Mesendoderm (in vitro differentiated cells): ENCODE measurements around the gene PPP1R7.

ENCODE experiments used
- DNase-seq: peaks from one replicate; pipeline ENCODE4 v3.0.0; 2013
- H2AK5ac ChIP-seq: 2 replicates; pipeline ENCODE4 v1.6.1; 2013; ENCODE audit warnings: low read length, inconsistent platforms
- H2BK120ac ChIP-seq: 2 replicates; pipeline ENCODE4 v1.6.1; 2013; ENCODE audit warnings: low read depth, mild to moderate bottlenecking, low read length, moderate library complexity, mixed read lengths
- H2BK15ac ChIP-seq: replicated peaks from 2 replicates; pipeline ENCODE4 v1.6.1; 2013; ENCODE audit warnings: low read depth, mild to moderate bottlenecking, moderate library complexity
- H2BK5ac ChIP-seq: 2 replicates; pipeline ENCODE4 v1.6.1; 2013; ENCODE audit warnings: low read length, inconsistent platforms
- H3K18ac ChIP-seq: 2 replicates; pipeline ENCODE4 v1.6.1; 2013; ENCODE audit warnings: mild to moderate bottlenecking, low read length, mixed read lengths
- H3K23ac ChIP-seq: one replicate; pipeline ENCODE4 v1.6.1; 2013; ENCODE audit warnings: low read length
- H3K27ac ChIP-seq: 2 replicates; pipeline ENCODE4 v1.5.1; 2013; ENCODE audit warnings: low read depth, mild to moderate bottlenecking, inconsistent platforms, low read length, moderate library complexity
- H3K27me3 ChIP-seq: 2 replicates; pipeline ENCODE4 v1.6.1; 2013; ENCODE audit warnings: low read length, control low read depth, mild to moderate bottlenecking, inconsistent platforms; ENCODE audit not compliant: insufficient read depth, poor library complexity
- H3K36me3 ChIP-seq: 2 replicates; pipeline ENCODE4 v1.6.1; 2013; ENCODE audit warnings: low read length, inconsistent platforms; ENCODE audit not compliant: control insufficient read depth, insufficient read depth
- H3K4ac ChIP-seq: one replicate; pipeline ENCODE4 v1.6.1; 2013; ENCODE audit warnings: low read depth, mild to moderate bottlenecking, low read length, moderate library complexity
- H3K4me1 ChIP-seq: 2 replicates; pipeline ENCODE4 v1.6.1; 2013; ENCODE audit warnings: low read depth, low read length, inconsistent platforms; ENCODE audit not compliant: control insufficient read depth
- H3K4me2 ChIP-seq: 2 replicates; pipeline ENCODE4 v1.6.1; 2013; ENCODE audit warnings: low read length
- H3K4me3 ChIP-seq: 2 replicates; pipeline ENCODE4 v1.5.1; 2013; ENCODE audit warnings: mild to moderate bottlenecking, low read length
- H3K56ac ChIP-seq: one replicate; pipeline ENCODE4 v1.6.1; 2013; ENCODE audit warnings: low read length
- H3K79me1 ChIP-seq: 2 replicates; pipeline ENCODE4 v1.6.1; 2013; ENCODE audit warnings: low read length, inconsistent platforms
- H3K79me2 ChIP-seq: 2 replicates; pipeline ENCODE4 v1.6.1; 2013; ENCODE audit warnings: mild to moderate bottlenecking, low read length; ENCODE audit not compliant: control insufficient read depth, insufficient read depth
- H3K9ac ChIP-seq: 2 replicates; pipeline ENCODE4 v1.6.1; 2013; ENCODE audit warnings: low read length, inconsistent platforms
- H4K5ac ChIP-seq: one replicate; pipeline ENCODE4 v1.6.1; 2013; ENCODE audit warnings: low read length
- H4K8ac ChIP-seq: one replicate; pipeline ENCODE4 v1.6.1; 2013; ENCODE audit warnings: low read depth, mild to moderate bottlenecking, control low read depth, low read length, moderate library complexity
- WGBS: extraction: QIAGEN DNeasy Blood & Tissue Kit; methylation state at CpG from one replicate; pipeline ENCODE4 v1.1.7; 2013; ENCODE audit warnings: low lambda C conversion rate, missing lambda C conversion rate; ENCODE audit not compliant: insufficient coverage; ENCODE audit errors: extremely low coverage; 5-methylcytosine and 5-hydroxymethylcytosine counted together

Gene PPP1R7

DNA sequence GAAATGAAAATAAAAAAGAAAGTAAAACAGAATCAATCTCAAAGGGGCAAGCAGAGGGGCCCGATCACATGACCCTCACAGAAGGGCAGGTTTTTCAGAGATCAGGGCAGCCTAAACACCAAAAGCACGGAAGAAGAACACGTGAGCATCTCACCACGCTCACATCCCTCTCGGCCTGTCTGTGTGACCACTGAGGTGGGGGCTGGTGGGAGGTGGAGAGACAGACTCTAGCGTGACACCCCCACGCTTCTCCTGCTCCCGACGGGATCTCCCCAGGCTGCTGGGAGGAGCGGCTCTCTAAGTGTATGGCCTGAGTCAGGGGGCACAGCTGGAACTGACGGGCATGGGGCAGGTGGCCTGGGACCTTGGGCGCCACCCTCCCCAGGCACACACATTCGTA, 24.6 kb upstream of the PPP1R7 start:
- no peak overlapping the region for H3K56ac ChIP-seq
- no peak overlapping the region for H2BK15ac ChIP-seq
- H3K23ac ChIP-seq = no peak overlapping the region
- no peak overlapping the region for H2AK5ac ChIP-seq
- H2BK120ac ChIP-seq = no peak overlapping the region
- H3K79me2 ChIP-seq = no peaks in the 10 kb centered on the region
- no peak overlapping the region for H3K18ac ChIP-seq
- H3K4ac ChIP-seq = no peak overlapping the region
- H2BK5ac ChIP-seq = no peak overlapping the region
- no peak overlapping the region for H3K4me3 ChIP-seq
- H4K8ac ChIP-seq = no peak overlapping the region
- no peak for DNase-seq
- H3K27me3 ChIP-seq = no peaks in the 10 kb centered on the region
- H3K79me1 ChIP-seq = no peaks in the 10 kb centered on the region
- H3K4me1 ChIP-seq = no peaks in the 10 kb centered on the region
- no peak overlapping the region for H3K9ac ChIP-seq
- no CpG with 5 or more reads among the region's 13 CpGs for WGBS
- no peak overlapping the region for H3K27ac ChIP-seq
- no peak overlapping the region for H4K5ac ChIP-seq
- no peak overlapping the region for H3K4me2 ChIP-seq
- peaks cover 4% of the 10 kb centered on the region for H3K36me3 ChIP-seq

- H2BK120ac ChIP-seq = no peak overlapping the region
- H3K79me1 ChIP-seq = no peaks in the 10 kb centered on the region
- H4K5ac ChIP-seq = no peak overlapping the region
- H3K23ac ChIP-seq = no peak overlapping the region
- no CpG with 5 or more reads among the region's 21 CpGs for WGBS
- no peaks in the 10 kb centered on the region for H3K27me3 ChIP-seq
- H3K4ac ChIP-seq = no peak overlapping the region
- H3K79me2 ChIP-seq = no peaks in the 10 kb centered on the region
- H3K4me2 ChIP-seq = no peak overlapping the region
- H3K56ac ChIP-seq = no peak overlapping the region
- no peaks in the 10 kb centered on the region for H3K4me1 ChIP-seq
- H3K36me3 ChIP-seq = peaks cover 4% of the 10 kb centered on the region
- H4K8ac ChIP-seq = no peak overlapping the region
- no peak overlapping the region for H3K9ac ChIP-seq
- no peak overlapping the region for H3K4me3 ChIP-seq
- H2BK15ac ChIP-seq = no peak overlapping the region
- H2AK5ac ChIP-seq = no peak overlapping the region
- no peak for DNase-seq
- no peak overlapping the region for H2BK5ac ChIP-seq
- no peak overlapping the region for H3K27ac ChIP-seq
- no peak overlapping the region for H3K18ac ChIP-seq
Measured at GRCh38 chr2:241126201-241126611, 24.1 kb upstream of the PPP1R7 start.

DNA sequence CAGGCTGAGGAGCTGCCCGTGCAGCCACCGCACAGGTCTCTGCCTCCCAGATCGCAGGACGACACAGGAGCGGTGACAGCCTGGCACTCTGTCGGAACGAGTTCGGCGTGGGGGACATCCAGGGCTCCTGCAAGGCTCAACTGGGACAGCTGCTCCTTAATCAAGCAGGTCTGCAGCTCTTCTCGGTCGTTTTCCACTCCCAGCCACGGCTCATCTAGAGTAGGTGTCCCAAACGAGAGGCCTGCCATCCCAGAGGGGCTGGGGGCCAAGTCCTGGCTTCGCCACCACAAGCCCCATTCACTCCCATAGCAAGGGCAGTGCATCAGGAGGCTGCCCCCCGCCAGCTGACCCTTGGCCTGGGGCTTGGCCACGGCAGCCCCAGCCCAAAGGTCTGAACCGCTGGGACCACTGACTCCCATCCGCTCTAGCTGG, 23.5 kb upstream of the PPP1R7 start:
- peaks cover 4% of the 10 kb centered on the region for H3K36me3 ChIP-seq
- H3K79me2 ChIP-seq = no peaks in the 10 kb centered on the region
- H2BK120ac ChIP-seq = no peak overlapping the region
- H3K4me1 ChIP-seq = no peaks in the 10 kb centered on the region
- no peak overlapping the region for H4K8ac ChIP-seq
- H3K23ac ChIP-seq = no peak overlapping the region
- no peak overlapping the region for H3K27ac ChIP-seq
- DNase-seq = no peak
- no peak overlapping the region for H3K56ac ChIP-seq
- no peak overlapping the region for H2AK5ac ChIP-seq
- H4K5ac ChIP-seq = no peak overlapping the region
- no peak overlapping the region for H3K4me2 ChIP-seq
- no peaks in the 10 kb centered on the region for H3K27me3 ChIP-seq
- no peak overlapping the region for H3K4ac ChIP-seq
- H2BK5ac ChIP-seq = no peak overlapping the region
- no peak overlapping the region for H2BK15ac ChIP-seq
- no peak overlapping the region for H3K4me3 ChIP-seq
- no CpG with 5 or more reads among the region's 18 CpGs for WGBS
- no peak overlapping the region for H3K9ac ChIP-seq
- no peaks in the 10 kb centered on the region for H3K79me1 ChIP-seq
- H3K18ac ChIP-seq = no peak overlapping the region

- WGBS = no CpG with 5 or more reads among the region's 8 CpGs
- Histone ChIP-seq H3K4me3 (no peak overlapping the region), H3K27ac (no peak overlapping the region), H3K79me1 (no peaks in the 10 kb centered on the region), H3K4ac (no peak overlapping the region), H3K4me1 (no peaks in the 10 kb centered on the region), H4K8ac (no peak overlapping the region), H2BK15ac (no peak overlapping the region), H2AK5ac (no peak overlapping the region), H3K56ac (no peak overlapping the region), H2BK5ac (no peak overlapping the region), H3K79me2 (no peaks in the 10 kb centered on the region), H4K5ac (no peak overlapping the region), H3K23ac (no peak overlapping the region), H3K9ac (no peak overlapping the region), H3K27me3 (no peaks in the 10 kb centered on the region), H3K36me3 (peaks cover 1% of the 10 kb centered on the region), H3K18ac (no peak overlapping the region), H3K4me2 (no peak overlapping the region), H2BK120ac (no peak overlapping the region)
- no peak for DNase-seq
Measured at GRCh38 chr2:241128266-241128665, 22.0 kb upstream of the PPP1R7 start.

DNA sequence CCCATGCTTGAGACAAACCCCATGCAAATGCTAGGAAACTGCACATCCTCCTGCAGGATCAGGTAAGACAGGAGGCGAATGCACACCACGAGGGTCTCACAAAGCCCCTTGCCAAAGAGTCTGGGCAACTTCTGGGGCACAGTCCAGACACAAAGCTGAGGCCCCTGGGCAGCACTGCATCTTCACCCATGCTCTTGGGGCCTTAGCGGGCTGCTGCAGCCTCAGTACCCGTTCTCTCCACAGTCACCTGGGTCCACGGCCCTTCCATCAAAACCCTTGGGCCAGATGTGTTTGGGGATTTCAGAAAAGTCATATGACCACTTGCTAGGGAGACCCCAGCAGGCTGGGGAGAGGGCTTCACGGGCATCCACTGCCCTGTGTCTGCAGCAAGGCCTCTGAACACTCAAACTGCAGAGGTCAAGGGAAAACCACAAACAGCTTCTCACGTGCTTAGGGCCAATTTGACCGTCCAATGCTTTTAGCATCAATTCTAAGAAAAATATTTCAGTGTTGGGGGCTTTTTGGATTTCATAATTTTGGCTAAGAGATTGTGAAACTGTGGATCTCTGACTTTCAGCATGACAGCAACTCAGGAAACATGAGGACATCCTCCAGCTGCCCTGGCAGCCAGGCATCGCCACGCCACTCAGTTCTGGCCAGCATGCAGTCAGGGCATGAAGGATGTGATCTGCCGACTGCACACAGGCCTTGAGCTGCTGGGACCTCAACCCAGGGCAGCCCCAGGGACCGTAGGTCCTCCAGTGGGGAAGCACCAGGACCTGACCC, 21.0 kb upstream of the PPP1R7 start:
- H3K23ac ChIP-seq = no peak overlapping the region
- H2BK15ac ChIP-seq = no peak overlapping the region
- no peak overlapping the region for H2AK5ac ChIP-seq
- H3K18ac ChIP-seq = no peak overlapping the region
- no peak overlapping the region for H3K4me3 ChIP-seq
- no peaks in the 10 kb centered on the region for H3K4me1 ChIP-seq
- peaks cover 1% of the 10 kb centered on the region for H3K36me3 ChIP-seq
- no peak overlapping the region for H4K8ac ChIP-seq
- no peak overlapping the region for H2BK120ac ChIP-seq
- no peak for DNase-seq
- no peak overlapping the region for H4K5ac ChIP-seq
- H2BK5ac ChIP-seq = no peak overlapping the region
- no peaks in the 10 kb centered on the region for H3K79me2 ChIP-seq
- no peak overlapping the region for H3K4ac ChIP-seq
- no CpG with 5 or more reads among the region's 12 CpGs for WGBS
- H3K4me2 ChIP-seq = no peak overlapping the region
- no peaks in the 10 kb centered on the region for H3K79me1 ChIP-seq
- H3K9ac ChIP-seq = no peak overlapping the region
- no peak overlapping the region for H3K56ac ChIP-seq
- H3K27me3 ChIP-seq = no peaks in the 10 kb centered on the region
- no peak overlapping the region for H3K27ac ChIP-seq

DNA sequence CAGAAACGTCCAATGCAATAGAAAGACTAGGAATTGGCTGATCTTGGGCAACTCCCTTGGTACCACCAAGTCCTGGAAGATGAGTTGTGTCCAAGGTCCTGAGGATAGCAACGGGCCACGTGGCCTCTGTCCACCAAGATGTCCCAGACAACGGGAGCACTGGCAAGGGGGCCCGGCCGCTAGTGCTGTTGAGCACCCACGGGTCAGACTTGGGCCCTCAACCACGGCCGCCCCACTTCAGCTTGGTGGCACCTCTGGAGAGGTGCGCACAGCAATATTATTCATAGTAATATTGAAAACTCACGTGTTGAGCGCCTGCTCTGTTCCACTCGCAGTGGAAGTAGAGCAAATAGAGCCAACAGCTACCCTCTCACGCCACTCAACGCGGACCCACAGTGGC, 20.0 kb upstream of the PPP1R7 start:
- Histone ChIP-seq H3K27me3 (no peaks in the 10 kb centered on the region), H4K5ac (no peak overlapping the region), H4K8ac (no peak overlapping the region), H3K4me1 (no peaks in the 10 kb centered on the region), H2BK120ac (no peak overlapping the region), H3K23ac (no peak overlapping the region), H3K27ac (no peak overlapping the region), H2BK15ac (no peak overlapping the region), H3K56ac (no peak overlapping the region), H3K4ac (no peak overlapping the region), H3K36me3 (peaks cover 3% of the 10 kb centered on the region), H3K9ac (no peak overlapping the region), H3K4me2 (no peak overlapping the region), H2AK5ac (no peak overlapping the region), H3K4me3 (no peak overlapping the region), H3K79me2 (no peaks in the 10 kb centered on the region), H2BK5ac (no peak overlapping the region), H3K18ac (no peak overlapping the region), H3K79me1 (no peaks in the 10 kb centered on the region)
- no peak for DNase-seq
- WGBS = no CpG with 5 or more reads among the region's 16 CpGs
